HepG2 (cell line): ENCODE data around the gene ABTB2. TPM values are rescaled to one million over a fixed set of nuclear protein-coding genes. Genes with fewer than 3 reads are reported as not detected.

ENCODE experiments used
- ATM ChIP-seq: fragments of 450-650 bp; IDR thresholded peaks from 2 replicates; pipeline ENCODE4 v1.7.1; 2017; ENCODE audit warnings: mild to moderate bottlenecking, borderline replicate concordance
- CREB1 ChIP-seq, 2 experiments: fragments of 450-650 bp in 1 of 2; IDR thresholded peaks; 2 replicates each; pipeline ENCODE4 v1.6.1; 2016 to 2017; ENCODE audit warnings: control low read depth in 1 of 2, mild to moderate bottlenecking in 1 of 2, missing compliant biosample characterization in 1 of 2, missing genetic modification characterization in 1 of 2
- FOXA3 ChIP-seq: IDR thresholded peaks from 2 replicates; pipeline ENCODE4 v1.6.1; 2016; ENCODE audit warnings: missing genetic modification reagents, missing compliant biosample characterization
- HCFC1 ChIP-seq: fragments of 150-350 bp; IDR thresholded peaks from 2 replicates; pipeline ENCODE4 v1.6.1; 2014; ENCODE audit warnings: low read depth, low read length
- ISL2 ChIP-seq: sonication (generic); formaldehyde crosslinking; IDR thresholded peaks from 2 replicates; pipeline ENCODE4 v1.5.0; 2020; ENCODE audit warnings: missing genetic modification reagents
- KDM1A ChIP-seq: IDR thresholded peaks from 2 replicates; pipeline ENCODE4 v1.6.1; 2016; ENCODE audit warnings: missing compliant biosample characterization
- MXD3 ChIP-seq: IDR thresholded peaks from 2 replicates; pipeline ENCODE4 v1.6.1; 2016; ENCODE audit warnings: mild to moderate bottlenecking, missing biosample characterization, missing genetic modification reagents
- NR0B2 ChIP-seq: sonication (generic); formaldehyde crosslinking; IDR thresholded peaks from 2 replicates; pipeline ENCODE4 v1.4.0; 2020; ENCODE audit warnings: mild to moderate bottlenecking, missing genetic modification reagents
- PRPF4 ChIP-seq: fragments of 200-400 bp; formaldehyde crosslinking; IDR thresholded peaks from 2 replicates; pipeline ENCODE4 v1.6.1; 2016; ENCODE audit warnings: low read length, low read depth; ENCODE audit not compliant: poor library complexity, severe bottlenecking
- RERE ChIP-seq: IDR thresholded peaks from 2 replicates; pipeline ENCODE4 v1.6.1; 2016; ENCODE audit warnings: low read depth, missing genetic modification reagents, missing compliant biosample characterization
- SNAI1 ChIP-seq: sonication (generic); formaldehyde crosslinking; IDR thresholded peaks from 2 replicates; pipeline ENCODE4 v1.5.0; 2020; ENCODE audit warnings: mild to moderate bottlenecking, missing genetic modification reagents, borderline replicate concordance
- SNAPC5 ChIP-seq: sonication (generic); formaldehyde crosslinking; IDR thresholded peaks from 2 replicates; pipeline ENCODE4 v1.8.1; 2023; ENCODE audit warnings: mild to moderate bottlenecking, missing genetic modification reagents, borderline replicate concordance
- SUZ12 ChIP-seq: fragments of 150-350 bp; IDR thresholded peaks from 2 replicates; pipeline ENCODE4 v1.6.1; 2014; ENCODE audit warnings: low read depth, low read length
- U2AF1 ChIP-seq: fragments of 200-400 bp; formaldehyde crosslinking; optimal IDR thresholded peaks from 2 replicates; pipeline ENCODE3; 2017; ENCODE audit warnings: mild to moderate bottlenecking, low read depth, low read length
- ZNF20 ChIP-seq: sonication (generic); formaldehyde crosslinking; IDR thresholded peaks from 2 replicates; pipeline ENCODE4 v1.4.0; 2020; ENCODE audit warnings: mild to moderate bottlenecking, moderate library complexity, missing genetic modification reagents
- ZNF549 ChIP-seq: sonication (generic); formaldehyde crosslinking; IDR thresholded peaks from 2 replicates; pipeline ENCODE4 v1.5.0; 2020; ENCODE audit warnings: missing genetic modification reagents
- polyA plus RNA-seq, 8 experiments: library from polyadenylated mRNA; depleted of rRNA in 3 of 8; stranded (reverse) in 7 of 8; unstranded in 1 of 8; fragments of >200 nt; fragmentation: Illumina TruSeq in 4 of 8; extraction: Trizol in 4 of 8; gene quantifications; 2 replicates each; pipeline versions ENCODE4 v1.2.1 to v1.2.3, GENCODE V29; 2011 to 2016; ENCODE audit warnings: low read depth in 4 of 8, missing spikeins in 1 of 8, mixed read lengths in 1 of 8; ENCODE audit not compliant: insufficient read depth in 1 of 8
- total RNA-seq, 5 experiments: library from RNA; depleted of rRNA; stranded (reverse); fragments of >200 nt; fragmentation: Illumina TruSeq; extraction: Trizol; gene quantifications; 2 replicates each; pipeline ENCODE4 v1.2.3, GENCODE V29; 2016; ENCODE audit warnings: low read depth in 1 of 5
- TF ChIP-seq, protein P1 (sequence below): sonication (generic); formaldehyde crosslinking; IDR thresholded peaks from 2 replicates; pipeline ENCODE4 v1.4.0; 2020; ENCODE audit warnings: missing genetic modification reagents, borderline replicate concordance
- TF ChIP-seq, protein P2 (sequence below): IDR thresholded peaks from 2 replicates; pipeline ENCODE4 v1.4.0; 2020; ENCODE audit warnings: mild to moderate bottlenecking, missing genetic modification reagents

The ABTB2 gene
- total and polyA plus RNA-seq, 2 of the 13 experiments (the other 11 are each of a cell fraction or from before 2014, with no cell fraction given): 5.1 to 15.4 TPM

DNA sequence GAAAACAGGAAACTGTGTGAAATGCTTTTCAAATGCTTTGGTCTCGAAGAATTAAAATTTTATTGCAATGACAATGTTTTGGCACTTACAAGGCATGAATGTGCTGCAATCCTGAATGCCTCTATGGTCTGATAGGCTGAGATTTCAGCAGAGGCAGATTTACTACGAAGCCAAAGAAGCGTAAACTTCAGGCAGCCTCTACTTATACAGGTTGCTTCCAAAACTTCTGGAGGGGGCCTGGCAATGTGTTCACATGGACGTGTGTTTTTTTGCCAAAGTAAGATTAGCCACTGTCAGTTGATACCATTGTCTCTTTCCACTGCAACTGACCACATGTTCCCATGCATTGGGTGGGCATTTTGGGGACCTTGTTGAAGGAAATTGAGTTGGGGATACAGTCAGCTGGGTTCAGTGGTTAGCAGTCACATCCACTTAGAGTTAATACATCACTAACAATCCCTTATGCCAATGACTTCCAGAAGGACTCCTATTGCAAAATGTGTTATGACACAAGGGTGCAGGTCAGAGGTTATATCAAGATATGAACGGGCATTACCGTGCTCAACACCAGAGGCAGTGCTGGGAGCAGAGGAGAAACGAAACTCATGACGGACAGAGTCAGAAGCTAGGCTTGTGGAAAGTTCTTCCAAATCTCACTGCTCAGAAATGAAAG, 48.8 kb downstream of the ABTB2 start (continued):
- peak; percentile 37; the same call in 1 of the 2 replicates for TF ChIP-seq CREB1 (IDR thresholded peaks at IDR 0.05)
- peak; percentile 58; the same call in 1 of the 2 replicates for TF ChIP-seq CREB1 (CRISPR knock-in tag; IDR thresholded peaks at IDR 0.05)
- no peak for TF ChIP-seq PRPF4
- TF ChIP-seq HCFC1: no peak
- no peak for TF ChIP-seq NR0B2 (CRISPR knock-in tag)
- no peak for TF ChIP-seq ZNF549 (CRISPR knock-in tag)
- no peak for TF ChIP-seq SUZ12
- TF ChIP-seq U2AF1: no peak
- TF ChIP-seq, protein P1, sequence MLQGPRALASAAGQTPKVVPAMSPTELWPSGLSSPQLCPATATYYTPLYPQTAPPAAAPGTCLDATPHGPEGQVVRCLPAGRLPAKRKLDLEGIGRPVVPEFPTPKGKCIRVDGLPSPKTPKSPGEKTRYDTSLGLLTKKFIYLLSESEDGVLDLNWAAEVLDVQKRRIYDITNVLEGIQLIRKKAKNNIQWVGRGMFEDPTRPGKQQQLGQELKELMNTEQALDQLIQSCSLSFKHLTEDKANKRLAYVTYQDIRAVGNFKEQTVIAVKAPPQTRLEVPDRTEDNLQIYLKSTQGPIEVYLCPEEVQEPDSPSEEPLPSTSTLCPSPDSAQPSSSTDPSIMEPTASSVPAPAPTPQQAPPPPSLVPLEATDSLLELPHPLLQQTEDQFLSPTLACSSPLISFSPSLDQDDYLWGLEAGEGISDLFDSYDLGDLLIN (CRISPR knock-in tag): no peak
- TF ChIP-seq, protein P2, sequence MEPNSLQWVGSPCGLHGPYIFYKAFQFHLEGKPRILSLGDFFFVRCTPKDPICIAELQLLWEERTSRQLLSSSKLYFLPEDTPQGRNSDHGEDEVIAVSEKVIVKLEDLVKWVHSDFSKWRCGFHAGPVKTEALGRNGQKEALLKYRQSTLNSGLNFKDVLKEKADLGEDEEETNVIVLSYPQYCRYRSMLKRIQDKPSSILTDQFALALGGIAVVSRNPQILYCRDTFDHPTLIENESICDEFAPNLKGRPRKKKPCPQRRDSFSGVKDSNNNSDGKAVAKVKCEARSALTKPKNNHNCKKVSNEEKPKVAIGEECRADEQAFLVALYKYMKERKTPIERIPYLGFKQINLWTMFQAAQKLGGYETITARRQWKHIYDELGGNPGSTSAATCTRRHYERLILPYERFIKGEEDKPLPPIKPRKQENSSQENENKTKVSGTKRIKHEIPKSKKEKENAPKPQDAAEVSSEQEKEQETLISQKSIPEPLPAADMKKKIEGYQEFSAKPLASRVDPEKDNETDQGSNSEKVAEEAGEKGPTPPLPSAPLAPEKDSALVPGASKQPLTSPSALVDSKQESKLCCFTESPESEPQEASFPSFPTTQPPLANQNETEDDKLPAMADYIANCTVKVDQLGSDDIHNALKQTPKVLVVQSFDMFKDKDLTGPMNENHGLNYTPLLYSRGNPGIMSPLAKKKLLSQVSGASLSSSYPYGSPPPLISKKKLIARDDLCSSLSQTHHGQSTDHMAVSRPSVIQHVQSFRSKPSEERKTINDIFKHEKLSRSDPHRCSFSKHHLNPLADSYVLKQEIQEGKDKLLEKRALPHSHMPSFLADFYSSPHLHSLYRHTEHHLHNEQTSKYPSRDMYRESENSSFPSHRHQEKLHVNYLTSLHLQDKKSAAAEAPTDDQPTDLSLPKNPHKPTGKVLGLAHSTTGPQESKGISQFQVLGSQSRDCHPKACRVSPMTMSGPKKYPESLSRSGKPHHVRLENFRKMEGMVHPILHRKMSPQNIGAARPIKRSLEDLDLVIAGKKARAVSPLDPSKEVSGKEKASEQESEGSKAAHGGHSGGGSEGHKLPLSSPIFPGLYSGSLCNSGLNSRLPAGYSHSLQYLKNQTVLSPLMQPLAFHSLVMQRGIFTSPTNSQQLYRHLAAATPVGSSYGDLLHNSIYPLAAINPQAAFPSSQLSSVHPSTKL (CRISPR knock-in tag): peak; percentile 91
- peak; percentile 58; the same call in 1 of the 2 replicates for TF ChIP-seq KDM1A (CRISPR knock-in tag)
- no peak for TF ChIP-seq ISL2
- no peak; the same call in 1 of the 2 replicates for TF ChIP-seq ATM
- TF ChIP-seq SNAI1 (CRISPR knock-in tag): no peak
- TF ChIP-seq MXD3: no peak
- no peak for TF ChIP-seq SNAPC5 (CRISPR knock-in tag)
- peak; percentile 71 for TF ChIP-seq FOXA3 (CRISPR knock-in tag)
- peak; percentile 43; the same call in 1 of the 2 replicates for TF ChIP-seq RERE (CRISPR knock-in tag)
- TF ChIP-seq ZNF20 (CRISPR knock-in tag): no peak
